GM21360 (cell line): ENCODE measurements around the gene RNF151.
A peak's percentile ranks its signal among the peaks of the same experiment; 100 is the strongest.
"Not testable (repeated sequence)": the region's sequence is repeated elsewhere in the genome, so short reads cannot be mapped to it uniquely, and the experiment has no call there.

Experiments
- ATAC-seq: cut with Tn5 transposase; IDR thresholded peaks from one replicate; pipeline ENCODE4 v1.9.1; 2021; ENCODE audit warnings: mild to moderate bottlenecking, moderate library complexity; ENCODE audit not compliant: unreplicated experiment

Gene RNF151

DNA sequence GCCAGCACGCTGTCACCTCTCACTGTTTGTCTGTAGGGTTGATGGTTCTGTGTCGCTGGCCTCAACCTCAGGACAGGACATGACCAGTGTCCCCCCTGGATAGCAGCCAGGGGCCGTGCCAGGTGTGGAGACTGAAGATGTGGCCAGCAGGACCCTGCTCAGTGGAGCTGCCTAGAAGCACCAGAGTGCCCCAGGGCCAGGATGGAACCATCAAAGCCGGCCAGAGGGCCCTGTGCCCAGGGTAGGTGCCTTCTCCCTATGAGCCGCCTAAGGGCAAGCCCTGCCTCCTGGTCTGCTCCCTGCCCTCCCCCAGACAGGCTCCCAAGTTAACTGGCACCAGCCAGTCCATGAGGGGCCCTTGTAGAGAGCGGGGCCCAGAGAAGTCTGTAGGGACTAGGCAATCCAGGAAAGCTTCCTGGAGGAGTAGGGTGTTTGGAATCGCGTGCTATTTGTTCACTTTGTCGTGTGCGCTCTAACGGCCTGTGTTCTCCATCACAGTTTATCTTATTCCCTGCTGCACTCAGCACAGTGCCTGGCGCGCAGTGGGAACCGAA is 7.9 kb upstream of the RNF151 start:
- ATAC-seq: no peak

DNA sequence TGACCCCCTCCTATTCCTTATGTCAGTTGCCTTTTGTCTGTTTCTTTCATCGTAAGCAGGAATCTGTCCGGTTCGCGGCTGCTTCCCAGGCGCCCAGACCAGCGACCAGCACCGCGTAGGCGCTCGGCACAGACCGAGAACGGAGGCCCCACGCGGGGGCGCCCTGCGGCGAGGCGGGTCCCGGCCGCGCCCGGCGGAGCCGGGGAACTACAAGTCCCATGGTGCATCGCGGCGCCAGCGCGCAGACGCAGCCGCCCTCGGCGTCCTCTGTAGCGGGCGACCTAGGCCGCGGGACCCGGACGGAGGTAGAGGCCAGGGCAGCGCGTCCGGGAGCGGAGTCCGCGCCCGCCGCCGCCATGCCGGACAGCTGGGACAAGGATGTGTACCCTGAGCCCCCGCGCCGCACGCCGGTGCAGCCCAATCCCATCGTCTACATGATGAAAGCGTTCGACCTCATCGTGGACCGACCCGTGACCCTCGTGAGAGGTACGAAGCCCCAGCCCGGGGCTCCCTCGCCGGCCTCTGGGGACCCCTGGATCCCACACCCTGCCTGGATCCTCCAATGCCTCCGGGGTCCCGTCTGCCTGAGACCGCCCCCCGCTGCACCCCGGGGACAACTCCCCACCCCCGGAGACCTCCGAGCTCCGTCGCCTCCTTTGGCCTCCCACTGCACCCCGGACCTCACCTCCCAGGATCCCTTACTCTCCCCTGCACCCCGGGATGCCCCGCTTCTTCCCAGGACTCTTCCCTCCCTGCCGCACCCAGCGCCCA is 7.2 kb upstream of the RNF151 start, which contains the start of gene NDUFB10:
NDUFB10 (plus strand) TSS at position 270 of the 771 bp plus-strand sequence; CDS start at position 357, 87 bp downstream.
- ATAC-seq: peak; percentile 61

DNA sequence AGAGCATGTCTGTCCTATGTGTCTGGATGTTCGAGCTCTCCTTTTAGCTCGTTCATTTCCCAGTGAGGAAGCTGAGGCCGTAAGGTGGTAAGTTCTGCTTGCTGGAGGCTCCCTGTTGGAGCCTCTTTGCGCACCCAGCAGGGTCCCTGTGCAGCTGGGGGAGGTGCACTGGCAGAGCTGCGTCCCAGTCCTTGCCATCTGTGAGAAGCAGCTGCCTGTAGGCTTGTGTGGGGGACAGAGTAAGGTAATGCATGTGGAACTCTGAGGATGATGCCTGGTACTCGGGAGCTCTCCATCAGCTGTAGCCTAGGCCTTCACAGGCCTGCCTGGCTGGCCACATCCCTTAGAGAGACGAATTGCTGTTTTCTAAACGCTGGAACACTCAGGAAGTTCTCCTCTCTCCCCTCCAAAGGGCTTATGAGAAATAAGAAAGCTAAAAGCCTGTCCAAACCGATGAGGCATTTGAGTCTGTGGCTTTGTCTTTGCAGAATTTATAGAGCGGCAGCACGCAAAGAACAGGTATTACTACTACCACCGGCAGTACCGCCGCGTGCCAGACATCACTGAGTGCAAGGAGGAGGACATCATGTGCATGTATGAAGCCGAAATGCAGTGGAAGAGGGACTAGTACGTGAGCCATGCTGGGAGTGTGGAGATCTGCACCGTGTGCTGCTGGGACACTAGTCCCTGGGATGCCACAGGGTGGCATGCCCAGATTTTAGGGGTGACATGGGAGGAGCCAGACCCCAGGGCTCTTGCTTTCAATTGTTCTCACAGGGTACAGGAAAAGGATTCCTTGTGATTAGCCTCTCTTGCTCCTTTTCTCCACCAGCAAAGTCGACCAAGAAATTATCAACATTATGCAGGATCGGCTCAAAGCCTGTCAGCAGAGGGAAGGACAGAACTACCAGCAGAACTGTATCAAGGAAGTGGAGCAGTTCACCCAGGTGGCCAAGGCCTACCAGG is 5.7 kb upstream of the RNF151 start:
- no peak for ATAC-seq

DNA sequence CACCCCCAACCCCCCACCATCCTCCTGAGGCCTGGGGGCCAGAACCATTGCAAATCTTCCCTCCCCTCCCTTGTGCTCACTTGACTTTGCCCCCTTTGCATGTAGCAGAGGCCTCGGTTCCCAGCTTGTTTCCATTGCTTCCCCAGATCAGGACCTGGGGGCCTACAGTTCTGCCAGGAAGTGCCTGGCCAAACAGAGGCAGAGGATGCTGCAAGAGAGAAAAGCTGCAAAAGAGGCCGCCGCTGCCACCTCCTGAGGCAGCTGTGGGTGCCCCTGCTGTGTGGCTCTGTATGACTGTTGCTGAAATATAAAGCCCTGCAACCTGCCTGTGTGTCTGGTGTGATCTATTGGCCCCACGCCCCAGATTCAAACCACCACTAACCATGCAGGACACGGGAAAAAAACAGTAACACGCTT is 5.0 kb upstream of the RNF151 start:
- ATAC-seq: no peak

DNA sequence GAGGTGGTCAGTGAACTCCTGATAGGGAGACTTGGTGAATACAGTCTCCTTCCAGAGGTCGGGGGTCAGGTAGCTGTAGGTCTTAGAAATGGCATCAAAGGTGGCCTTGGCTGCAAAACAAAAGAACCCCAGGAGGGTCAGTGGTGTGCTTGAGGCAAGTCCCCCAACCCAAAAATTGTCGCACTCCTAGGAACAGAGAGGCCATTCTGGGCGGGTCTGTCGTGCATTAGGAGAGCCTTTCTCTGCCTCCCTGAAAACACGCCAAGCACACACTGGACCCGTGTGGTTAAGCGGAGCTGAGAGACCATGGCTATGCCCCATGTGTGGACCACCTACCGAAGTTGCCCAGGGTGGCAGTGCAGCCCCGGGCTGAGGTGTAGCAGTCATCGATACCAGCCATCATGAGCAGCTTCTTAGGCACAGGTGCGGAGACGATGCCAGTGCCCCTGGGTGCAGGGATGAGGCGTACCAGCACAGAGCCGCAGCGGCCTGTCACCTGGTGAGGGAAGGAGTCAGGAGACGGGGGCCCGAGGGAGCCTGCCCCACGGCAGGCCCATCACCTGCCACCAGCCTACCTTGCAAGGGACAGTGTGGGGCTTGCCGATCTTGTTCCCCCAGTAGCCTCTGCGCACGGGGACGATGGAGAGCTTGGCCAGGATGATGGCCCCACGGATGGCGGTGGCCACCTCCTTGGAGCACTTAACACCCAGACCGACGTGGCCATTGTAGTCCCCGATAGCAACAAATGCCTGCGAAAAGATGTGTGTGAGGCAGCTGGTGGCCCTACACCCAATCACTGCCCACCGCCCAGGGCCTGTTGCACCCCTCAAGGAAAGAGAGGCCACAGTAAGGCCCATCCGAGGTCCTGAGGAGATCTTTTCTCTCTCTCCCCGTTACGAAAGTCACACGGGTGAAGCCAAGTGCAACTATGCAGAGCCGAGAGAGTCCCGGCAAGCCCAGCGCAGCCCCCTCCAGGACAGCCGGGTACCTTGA is 4.2 kb upstream of the RNF151 start:
- ATAC-seq: not testable (repeated sequence)

DNA sequence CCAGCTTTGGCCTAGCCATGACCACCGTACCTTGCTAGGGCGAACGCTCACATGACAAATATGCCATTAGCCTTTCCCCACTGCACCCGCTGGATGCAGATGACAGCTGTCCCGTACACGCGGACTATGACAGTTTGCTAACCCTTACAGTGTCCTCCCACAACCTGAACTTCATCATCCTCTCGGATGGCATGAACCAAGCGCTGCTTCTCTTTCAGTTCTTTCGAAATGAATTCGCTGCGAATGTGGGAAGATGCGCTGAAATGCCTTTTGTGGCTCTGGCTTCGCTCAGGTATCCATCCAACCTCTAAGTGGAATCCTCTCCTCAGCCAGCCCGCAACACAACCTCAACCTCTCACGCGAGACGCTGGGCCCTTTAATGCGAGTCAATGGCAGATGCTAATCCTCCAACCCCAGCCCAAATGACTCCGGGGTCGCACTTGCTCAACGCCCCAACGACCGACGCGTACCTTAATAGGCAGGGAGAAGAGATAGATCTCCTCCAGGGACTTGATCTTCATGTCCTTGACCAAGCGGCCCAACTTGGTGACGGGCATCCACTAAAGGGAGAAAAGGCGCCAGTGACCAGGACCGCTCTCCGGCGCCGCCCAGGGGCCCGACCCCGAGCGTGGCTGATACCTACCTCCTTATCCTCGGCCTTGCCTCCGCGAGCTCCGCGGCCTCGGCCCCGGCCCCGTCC is 2.7 kb upstream of the RNF151 start:
- no peak for ATAC-seq

DNA sequence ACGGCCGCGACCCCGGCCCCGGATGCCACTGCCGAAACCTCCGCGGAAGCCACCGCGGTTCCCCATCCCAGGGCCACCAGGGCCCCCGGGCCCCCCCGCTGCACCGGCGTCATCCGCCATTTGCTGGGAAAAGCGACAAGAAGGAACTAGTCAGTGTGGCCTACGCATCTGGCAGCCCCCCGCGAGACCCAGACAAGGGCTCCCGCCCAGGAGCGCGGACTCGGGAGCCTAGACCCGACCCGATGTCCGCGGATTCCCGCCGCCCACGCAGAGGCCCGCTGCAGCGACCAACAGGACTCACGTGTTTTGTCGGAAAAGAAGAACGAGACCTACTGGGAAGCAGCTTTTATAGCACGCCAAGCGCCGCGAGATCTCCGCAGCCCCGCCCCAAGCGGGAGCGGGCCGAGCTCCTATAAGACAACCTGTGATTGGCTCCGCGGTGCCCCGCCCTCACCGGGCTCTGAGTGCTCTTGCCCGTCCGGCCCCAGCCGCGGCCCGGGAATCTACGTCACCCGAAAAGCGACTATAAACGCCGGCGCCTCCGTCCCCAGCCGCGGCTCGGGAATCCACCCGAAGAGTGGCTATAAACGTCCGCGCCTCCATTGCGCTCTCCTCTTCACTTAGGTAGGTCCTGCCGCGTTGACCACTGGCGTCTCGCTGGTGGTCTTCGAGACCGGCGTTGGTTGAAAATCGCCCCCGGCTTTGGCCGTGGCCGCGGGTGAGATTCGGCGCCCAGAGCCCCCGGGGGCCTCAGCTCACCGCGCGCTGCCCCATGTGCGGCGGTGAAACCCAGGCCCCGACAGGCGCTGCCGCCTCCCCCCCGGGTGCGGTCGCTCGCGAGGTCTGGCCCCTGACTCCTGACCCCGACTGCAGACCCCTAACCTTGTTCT is 1.9 kb upstream of the RNF151 start, which contains the start of gene RPS2:
RPS2 (minus strand) TSS at position 321 of the 890 bp plus-strand sequence; CDS start at position 120, 201 bp downstream.
- peak; percentile 73 for ATAC-seq

DNA sequence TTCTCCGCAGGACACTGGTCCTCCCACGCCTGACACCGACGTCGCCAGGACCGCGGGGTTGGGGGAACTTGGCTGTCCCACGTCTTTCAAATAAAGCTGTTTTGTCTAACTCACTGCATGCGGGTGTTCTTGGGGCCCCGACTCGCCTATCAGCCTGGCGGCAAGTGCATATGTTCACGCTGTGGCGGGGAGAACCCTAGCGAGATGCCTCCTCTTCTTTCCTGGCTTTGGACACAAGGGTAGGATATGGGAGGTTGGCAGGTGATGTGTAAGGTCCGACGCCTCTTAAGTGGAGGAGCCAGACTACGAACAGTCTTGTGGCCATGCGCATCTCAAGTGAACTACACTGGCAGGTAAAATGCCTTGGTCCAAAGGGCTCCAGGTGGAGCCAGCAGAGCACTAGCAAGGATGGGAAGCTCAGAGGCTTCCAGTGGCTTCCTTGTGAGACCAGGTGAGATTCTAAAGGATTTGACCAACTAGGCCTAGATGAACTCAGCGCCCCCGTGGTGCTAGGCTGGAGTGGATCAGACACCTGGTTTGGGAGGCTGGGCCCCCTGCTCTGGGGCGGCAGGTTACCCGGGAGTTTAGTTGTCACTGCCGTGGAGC is 1.2 kb upstream of the RNF151 start:
- ATAC-seq: no peak

DNA sequence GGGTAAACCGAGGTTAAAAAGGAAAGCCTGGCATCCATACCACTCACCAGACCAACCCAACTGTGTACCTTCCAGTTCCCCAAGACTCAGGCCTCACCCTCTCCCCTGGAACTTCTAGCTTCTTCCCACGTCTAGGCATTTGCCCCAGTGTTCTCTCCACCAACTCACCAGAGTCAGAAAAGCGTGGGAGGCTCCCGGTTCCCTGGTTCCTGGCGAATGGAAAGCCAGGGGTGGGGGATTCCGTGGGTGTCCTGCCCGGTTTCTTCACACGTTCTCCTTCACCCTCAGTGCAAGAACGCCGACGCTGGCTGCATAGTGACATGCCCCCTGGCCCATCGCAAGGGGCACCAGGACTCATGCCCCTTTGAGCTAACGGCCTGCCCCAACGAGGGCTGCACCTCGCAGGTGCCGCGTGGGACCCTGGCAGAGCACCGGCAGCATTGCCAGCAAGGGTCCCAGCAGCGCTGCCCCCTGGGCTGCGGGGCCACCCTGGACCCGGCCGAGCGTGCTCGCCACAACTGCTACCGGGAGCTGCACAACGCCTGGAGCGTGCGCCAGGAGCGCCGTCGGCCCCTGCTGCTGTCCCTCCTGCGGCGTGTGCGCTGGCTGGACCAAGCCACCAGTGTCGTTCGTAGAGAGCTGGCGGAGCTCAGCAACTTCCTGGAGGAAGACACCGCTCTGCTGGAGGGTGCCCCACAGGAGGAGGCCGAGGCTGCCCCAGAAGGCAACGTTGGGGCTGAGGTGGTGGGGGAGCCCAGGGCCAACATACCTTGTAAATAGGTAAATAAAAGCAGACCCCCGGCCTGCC is 1.7 kb downstream of the RNF151 start:
- ATAC-seq: no peak

DNA sequence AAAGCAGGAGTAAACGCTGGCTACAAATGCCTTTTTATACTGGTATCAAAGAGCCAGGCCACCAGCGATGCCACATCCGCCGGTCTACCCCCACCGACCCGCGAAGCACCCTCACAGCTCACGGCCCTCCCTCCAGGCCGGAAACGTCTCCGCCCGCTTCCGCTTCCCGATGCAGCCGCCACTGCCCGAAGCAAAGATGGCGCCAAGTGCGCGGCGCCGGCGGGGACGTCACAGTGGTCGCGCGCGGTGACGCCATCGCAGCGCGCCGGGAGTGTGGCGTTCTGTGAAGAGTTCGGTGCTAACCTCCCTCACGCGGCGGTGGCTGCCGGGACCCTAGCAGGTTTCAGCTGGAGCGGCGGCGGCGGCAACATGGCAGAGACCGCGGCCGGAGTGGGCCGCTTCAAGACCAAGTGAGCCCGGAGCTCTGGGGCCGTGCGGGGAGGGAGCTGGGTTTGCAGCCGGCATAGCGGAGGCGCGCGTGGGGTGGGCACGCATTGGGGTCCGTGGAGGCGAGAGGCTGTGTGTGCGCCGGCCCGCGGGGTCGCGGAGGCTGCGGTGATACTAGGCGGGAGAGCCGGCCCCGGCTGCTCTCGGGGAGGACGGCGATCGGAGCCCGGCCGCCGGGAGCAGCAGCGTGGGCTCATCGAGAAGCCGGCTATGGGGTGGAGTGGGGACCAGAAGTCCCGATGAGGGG is 5.3 kb downstream of the RNF151 start, which contains the start of gene TBL3:
TBL3 (plus strand) TSS at position 258 of the 694 bp plus-strand sequence; CDS start at position 370, 112 bp downstream.
- ATAC-seq: peak; percentile 73

DNA sequence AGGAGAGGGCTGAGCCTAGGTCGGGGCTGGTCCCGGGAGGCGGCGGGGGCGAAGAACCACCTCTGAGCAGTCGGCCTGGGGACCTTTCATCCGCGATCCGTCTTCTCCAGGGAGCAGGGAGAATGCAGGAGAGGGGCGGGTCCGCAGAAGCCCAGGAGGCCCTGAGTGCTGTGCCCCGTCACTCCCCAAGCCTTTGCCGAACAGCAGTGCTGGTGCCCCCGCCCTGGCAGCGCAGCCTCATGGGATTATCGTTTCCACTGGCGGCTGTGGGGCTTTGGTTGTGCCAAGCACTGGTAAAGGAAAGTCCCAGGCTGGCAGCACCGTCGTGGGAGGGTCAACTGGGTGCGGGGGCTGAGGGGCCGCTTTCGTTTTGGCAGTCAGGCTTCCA is 5.8 kb downstream of the RNF151 start:
- no peak for ATAC-seq

DNA sequence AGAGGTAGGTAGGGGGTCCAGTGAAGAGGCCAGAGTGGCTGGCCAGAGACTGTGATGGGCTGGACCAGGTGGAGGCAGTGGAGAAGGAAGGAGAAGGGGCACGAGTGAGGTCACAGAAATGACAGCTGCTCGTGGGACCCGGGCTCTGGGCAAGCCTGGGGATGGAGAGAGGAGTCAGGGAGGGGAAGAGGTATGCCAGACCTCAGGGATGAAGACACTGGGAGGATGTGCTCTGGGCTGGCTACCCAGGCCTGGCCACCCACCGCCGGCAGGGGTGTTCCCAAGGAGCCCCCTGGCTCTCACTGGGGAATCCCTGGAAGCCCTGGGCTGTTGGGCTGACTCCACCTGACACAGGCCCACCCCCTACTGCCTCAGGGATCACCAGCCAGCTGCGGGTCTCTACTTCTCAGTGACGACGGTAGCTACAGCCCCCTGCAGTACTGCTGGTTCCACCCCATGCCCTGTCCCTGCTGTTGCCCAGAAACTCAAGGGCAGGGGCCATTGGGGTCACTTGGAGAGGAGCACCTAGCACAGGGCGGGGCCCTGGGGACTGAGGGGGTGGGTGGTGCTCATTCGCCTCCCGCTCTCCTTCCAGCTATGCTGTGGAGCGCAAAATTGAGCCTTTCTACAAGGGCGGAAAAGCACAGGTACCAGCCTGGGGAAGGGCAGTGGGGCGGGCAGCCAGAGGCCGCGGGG is 7.0 kb downstream of the RNF151 start:
- no peak for ATAC-seq

DNA sequence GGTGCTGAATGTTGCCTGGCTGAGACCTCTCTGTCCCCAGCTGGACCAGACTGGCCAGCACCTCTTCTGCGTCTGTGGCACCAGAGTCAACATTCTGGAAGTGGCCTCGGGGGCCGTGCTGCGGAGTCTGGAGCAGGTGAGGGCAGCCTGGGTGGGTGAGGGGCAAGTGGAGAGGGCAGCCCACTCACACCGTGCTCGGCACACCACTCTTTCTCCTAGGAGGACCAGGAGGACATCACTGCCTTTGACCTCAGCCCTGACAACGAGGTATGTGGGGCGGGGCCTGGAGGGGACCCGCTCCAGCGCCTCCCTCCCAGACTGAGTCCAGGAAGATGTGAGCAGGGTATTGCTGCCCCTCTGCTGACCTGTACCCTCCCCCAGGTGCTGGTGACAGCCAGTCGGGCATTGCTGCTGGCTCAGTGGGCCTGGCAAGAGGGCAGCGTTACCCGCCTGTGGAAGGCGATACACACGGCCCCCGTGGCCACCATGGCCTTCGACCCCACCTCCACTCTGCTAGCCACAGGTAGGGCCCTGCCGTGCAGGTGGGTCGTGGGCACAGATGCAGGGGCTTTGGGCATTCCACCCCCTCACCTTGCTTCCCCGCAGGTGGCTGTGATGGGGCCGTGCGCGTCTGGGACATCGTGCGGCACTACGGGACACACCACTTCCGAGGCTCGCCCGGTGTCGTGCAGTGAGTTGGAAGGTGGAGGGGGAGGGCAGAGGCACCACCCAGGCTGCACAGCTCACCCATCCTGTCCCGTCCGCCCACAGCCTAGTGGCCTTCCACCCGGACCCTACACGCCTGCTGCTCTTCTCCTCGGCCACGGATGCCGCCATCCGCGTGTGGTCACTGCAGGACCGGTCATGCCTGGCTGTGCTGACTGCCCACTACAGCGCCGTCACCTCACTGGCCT is 7.8 kb downstream of the RNF151 start:
- ATAC-seq: no peak

DNA sequence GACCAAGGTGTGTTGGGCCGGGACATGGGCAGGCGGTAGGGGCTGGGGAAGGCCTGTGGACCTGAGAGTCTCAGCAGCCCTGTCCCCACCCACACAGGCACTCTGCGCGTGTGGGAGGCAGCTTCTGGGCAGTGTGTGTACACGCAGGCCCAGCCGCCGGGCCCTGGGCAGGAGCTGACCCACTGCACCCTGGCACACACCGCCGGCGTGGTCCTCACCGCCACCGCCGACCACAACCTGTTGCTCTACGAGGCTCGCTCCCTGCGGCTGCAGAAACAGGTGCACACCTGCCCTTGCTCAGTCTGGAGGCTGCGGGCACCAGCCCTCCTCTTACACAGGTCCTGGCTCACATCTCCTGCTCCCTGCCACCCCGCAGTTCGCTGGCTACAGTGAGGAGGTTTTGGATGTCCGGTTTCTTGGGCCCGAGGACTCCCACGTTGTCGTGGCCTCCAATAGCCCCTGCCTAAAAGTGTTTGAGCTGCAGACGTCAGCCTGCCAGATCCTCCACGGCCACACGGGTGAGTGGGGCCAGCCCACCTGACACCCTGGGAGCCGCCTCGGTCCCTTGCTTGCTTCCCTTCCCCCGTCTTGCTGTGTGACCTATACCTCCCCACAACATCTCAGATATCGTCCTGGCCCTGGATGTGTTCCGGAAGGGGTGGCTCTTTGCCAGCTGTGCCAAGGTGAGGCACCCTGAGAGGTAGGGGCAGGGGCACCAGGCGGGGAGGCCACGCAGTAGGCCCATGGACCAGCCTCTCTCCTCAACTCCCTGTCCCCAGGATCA is 9.0 kb downstream of the RNF151 start:
- ATAC-seq: no peak
